ENCODE measurements around the gene DAB2IP.

DNA sequence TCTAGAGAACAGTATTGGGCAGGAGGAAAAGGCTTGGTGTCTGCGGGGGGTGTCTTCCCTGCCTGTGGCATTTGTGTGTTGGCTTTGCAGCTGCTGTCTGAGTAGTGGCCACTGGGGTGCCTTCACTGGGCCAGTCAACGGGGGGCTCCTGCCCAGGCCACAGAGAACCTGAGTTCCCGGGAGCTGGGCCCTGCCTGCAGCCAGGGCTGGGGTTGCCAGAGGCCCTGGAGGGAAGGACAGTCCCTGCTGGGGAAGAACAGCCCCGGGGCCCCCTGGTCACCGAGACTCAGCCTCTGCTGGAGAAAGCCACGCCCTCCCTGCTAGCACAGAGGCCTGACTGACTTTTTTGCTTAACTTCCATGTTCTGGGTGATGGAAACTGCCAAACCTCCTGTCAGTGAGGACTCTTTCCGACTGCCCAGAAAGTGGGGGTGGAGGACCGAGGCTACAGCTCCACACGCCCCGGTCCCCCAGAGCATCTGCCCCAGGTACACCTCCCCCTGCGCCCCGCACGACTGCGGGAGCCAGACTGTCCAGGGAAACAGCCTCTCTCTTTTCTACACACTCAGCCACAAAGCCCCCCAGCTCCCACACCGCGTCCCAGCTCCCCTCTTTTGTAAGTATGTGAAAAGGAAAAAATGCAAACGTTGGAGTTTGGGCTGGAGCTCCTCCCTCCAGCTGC lies 133.4 kb downstream of the DAB2IP start:
- TF ChIP-seq POLR2A (IDR thresholded peaks at IDR 0.05; ENCODE audit: low read depth, low read length), result no peak
- TF ChIP-seq, protein P1, sequence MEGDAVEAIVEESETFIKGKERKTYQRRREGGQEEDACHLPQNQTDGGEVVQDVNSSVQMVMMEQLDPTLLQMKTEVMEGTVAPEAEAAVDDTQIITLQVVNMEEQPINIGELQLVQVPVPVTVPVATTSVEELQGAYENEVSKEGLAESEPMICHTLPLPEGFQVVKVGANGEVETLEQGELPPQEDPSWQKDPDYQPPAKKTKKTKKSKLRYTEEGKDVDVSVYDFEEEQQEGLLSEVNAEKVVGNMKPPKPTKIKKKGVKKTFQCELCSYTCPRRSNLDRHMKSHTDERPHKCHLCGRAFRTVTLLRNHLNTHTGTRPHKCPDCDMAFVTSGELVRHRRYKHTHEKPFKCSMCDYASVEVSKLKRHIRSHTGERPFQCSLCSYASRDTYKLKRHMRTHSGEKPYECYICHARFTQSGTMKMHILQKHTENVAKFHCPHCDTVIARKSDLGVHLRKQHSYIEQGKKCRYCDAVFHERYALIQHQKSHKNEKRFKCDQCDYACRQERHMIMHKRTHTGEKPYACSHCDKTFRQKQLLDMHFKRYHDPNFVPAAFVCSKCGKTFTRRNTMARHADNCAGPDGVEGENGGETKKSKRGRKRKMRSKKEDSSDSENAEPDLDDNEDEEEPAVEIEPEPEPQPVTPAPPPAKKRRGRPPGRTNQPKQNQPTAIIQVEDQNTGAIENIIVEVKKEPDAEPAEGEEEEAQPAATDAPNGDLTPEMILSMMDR (conservative IDR thresholded peaks at IDR 0.05; ENCODE audit: low read depth, low read length), result no peak
- TF ChIP-seq RAD21 (IDR thresholded peaks at IDR 0.05; ENCODE audit: low read length), result no peak
- no peak for TF ChIP-seq RFX5 (IDR thresholded peaks at IDR 0.05; ENCODE audit: low read depth, low read length)
- TF ChIP-seq BHLHE40 (IDR thresholded peaks at IDR 0.05; ENCODE audit: low read depth, low read length), result no peak
- no peak for TF ChIP-seq RCOR1 (IDR thresholded peaks at IDR 0.05; ENCODE audit: insufficient replicate concordance, low read length)
- no peak for TF ChIP-seq MXI1 (IDR thresholded peaks at IDR 0.05; ENCODE audit: borderline replicate concordance, low read depth, low read length)
- no peak for TF ChIP-seq MAZ (IDR thresholded peaks at IDR 0.05; ENCODE audit: borderline replicate concordance, low read depth, low read length)
- TF ChIP-seq, protein P2, sequence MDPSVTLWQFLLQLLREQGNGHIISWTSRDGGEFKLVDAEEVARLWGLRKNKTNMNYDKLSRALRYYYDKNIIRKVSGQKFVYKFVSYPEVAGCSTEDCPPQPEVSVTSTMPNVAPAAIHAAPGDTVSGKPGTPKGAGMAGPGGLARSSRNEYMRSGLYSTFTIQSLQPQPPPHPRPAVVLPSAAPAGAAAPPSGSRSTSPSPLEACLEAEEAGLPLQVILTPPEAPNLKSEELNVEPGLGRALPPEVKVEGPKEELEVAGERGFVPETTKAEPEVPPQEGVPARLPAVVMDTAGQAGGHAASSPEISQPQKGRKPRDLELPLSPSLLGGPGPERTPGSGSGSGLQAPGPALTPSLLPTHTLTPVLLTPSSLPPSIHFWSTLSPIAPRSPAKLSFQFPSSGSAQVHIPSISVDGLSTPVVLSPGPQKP (IDR thresholded peaks at IDR 0.05; ENCODE audit: borderline replicate concordance, low read depth, low read length), result no peak
- TF ChIP-seq CHD1 (IDR thresholded peaks at IDR 0.05; ENCODE audit: low read depth, low read length), result no peak
- TF ChIP-seq, protein P3, sequence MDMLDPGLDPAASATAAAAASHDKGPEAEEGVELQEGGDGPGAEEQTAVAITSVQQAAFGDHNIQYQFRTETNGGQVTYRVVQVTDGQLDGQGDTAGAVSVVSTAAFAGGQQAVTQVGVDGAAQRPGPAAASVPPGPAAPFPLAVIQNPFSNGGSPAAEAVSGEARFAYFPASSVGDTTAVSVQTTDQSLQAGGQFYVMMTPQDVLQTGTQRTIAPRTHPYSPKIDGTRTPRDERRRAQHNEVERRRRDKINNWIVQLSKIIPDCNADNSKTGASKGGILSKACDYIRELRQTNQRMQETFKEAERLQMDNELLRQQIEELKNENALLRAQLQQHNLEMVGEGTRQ (IDR thresholded peaks at IDR 0.05; ENCODE audit: low read depth, low read length), result no peak
